Stimulated activated CD8-positive, alpha-beta memory T cell treated with anti-CD3 and anti-CD28 coated beads, Interleukin-4, amount 100 ng/mL, for 1 hour (primary cell): Measurements from ENCODE around the gene UBB.

Source experiments
- DNase-seq, 2 donors: peaks; one replicate each; pipeline ENCODE4 v3.0.0-alpha.2; 2020; ENCODE audit warnings: low read depth in 2 of 2, low spot score in 1 of 2

UBB gene

DNA sequence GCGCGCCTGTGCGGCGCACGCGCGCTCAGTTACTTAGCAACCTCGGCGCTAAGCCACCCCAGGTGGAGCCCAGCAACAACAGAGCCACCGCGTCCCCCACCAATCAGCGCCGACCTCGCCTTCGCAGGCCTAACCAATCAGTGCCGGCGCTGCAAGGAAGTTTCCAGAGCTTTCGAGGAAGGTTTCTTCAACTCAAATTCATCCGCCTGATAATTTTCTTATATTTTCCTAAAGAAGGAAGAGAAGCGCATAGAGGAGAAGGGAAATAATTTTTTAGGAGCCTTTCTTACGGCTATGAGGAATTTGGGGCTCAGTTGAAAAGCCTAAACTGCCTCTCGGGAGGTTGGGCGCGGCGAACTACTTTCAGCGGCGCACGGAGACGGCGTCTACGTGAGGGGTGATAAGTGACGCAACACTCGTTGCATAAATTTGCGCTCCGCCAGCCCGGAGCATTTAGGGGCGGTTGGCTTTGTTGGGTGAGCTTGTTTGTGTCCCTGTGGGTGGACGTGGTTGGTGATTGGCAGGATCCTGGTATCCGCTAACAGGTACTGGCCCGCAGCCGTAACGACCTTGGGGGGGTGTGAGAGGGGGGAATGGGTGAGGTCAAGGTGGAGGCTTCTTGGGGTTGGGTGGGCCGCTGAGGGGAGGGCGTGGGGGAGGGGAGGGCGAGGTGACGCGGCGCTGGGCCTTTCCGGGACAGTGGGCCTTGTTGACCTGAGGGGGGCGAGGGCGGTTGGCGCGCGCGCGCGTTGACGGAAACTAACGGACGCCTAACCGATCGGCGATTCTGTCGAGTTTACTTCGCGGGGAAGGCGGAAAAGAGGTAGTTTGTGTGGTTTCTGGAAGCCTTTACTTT is at the start of gene UBB:
Gene UBB, plus strand, starts transcription at position 452 of the 856 bp plus-strand sequence. CDS start 817 bp downstream, outside the sequence.
- DNase-seq: peak; percentile 81 to 92

DNA sequence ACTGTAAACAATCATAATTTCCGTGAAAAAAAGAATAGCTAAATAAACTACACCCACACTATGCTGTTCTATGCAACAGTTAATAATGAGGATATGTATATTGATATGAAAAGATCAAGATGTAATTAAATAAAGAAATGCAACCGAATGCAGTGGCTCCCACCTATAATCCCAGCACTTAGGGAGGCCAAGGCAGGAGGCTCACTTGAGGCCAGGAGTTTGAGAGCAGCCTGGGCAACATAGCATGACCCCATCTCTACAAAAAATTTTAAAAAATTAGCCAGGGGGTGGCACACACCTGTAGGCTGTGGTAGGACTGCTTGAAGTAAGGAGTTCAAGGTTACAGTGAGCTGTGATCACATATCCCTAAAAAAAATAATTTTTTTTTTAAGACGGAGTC is 42.5 kb upstream of the UBB start:
- no peak for DNase-seq

DNA sequence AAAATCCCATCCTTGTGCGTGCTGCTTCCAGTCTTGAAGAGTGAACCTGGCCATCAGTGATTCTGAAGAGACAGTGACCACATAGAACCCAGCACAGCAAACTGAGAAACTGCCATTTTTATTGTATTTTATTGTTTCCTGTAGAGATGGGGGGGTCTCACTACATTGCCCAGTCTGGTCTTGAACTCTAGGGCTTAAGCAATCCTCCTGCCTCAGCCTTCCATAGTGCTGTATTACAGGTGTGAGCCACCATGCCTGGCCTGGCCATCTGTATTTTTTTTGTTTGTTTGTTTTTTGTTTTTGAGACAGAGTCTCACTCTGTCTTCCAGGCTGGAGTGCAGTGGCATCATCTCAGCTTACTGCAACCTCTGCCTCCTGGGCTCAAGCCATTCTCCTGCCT is 41.5 kb upstream of the UBB start:
- no peak for DNase-seq

DNA sequence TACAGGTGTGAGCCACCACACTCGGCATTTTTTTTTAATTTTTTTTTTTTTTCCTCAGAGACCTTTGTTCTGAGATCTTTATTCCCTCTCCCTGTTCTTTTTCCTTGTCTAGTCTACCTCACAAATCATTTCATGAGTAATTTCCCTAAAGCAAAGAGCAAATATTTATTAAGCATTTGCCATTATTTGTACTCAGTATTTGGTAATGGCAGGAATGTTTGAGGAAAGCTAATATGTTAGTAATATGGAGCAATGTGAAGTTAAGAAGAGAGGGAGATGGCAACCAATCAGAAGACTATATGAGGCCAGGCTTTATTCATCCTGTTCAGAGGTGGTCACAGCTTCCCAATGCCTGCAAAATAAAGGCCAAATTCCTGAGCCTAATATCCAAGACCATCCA is 40.9 kb upstream of the UBB start:
- DNase-seq: no peak

DNA sequence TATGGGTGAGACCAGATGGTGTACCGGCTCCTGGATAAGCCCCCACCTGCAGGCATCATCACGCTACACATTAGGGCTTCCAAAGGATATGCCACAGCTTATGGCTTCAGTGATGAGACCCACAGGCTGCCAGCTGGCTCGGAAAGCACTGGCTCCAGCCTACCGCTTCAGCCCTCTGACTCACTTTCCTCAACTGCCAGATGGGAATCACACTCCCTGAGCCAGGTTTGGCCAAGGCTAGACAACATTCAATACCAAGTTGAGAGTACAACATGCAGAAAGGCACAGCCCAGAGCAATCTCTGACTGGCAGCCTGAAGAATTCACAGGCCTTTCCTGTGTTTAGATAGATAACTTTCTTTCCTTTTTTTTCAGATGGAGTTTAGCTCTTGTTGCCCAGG is 37.9 kb upstream of the UBB start:
- DNase-seq: no peak

DNA sequence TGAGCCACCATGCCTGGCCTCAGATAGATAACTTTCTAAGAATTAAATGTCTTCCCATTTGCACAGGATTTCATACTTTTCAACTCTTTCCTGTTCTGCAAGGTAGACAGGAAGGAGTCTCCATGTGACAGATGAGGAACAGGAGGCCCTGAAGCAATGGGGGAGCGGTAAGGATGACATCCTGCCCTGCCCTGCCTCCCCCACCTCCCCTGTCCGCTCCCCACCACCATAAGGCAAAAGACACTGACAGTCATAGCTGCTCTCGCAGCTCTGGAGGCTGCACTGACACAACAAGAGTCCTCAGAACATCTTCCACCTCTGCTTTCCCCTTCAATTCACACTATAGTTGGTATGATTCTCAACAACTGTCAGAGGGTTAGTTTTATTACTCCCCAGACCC is 37.3 kb upstream of the UBB start:
- DNase-seq: no peak

DNA sequence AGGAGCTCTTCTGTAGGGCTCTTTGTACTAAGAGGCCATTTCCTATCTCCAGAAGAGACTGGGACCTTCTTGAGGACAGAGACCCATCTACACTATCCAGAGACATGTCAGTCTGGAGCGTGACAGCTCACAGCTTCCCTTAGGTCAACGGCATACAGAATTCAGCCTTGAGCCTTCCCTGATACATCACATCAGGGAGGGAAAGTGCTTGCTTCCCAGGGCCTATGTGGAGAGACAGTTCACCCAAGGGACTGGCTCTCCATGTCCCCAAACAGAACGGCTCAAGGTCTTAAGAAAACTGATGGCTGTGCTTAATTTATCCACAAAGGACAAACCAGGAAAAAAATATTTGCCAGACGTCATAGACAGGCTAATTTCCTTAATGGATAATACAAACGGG is 35.3 kb upstream of the UBB start:
- DNase-seq: no peak

DNA sequence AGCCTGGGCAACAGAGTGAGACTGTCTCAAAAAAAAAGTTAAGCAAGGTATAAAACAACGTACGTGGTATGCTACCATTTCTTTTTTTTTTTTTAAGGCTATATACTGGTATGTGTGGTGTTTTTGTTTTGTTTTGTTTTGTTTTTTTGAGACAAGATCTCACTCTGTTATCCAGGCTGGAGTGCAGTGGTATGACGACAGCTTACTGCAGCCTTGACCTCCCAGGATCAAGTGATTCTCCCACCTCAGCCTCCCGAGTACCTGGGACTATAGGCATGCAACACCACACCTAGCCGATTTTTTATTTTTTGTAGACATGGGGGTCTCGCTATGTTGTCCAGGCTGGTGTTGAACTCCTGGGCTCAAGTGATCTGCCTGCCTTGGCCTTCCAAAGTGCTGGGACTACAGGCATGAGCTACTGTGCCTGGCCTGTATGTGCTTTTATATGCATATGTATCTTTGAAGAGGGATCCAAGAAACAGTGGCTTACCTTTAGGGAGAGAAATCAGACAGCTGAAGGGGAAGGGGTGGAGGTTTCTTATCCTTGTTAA is 34.1 kb upstream of the UBB start:
- no peak for DNase-seq

DNA sequence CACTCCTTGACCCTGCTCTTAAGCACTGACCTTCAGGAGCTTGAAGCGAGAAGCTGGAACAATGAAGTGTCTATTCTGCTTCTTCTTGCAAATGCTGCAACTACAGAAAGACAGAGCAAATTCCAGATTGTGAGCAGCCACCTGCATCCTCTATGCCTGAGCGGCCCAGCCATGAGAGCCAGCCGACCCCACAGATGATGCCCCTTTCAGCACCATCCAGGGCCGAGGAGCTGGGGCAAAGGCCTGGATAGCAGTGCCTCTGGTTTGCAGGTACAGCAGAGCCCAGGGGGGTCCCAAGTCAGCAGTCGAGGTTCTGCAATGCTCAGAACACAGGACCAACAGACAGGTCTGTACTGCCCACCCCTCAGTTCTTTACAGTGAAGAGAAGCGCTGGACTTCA is 32.3 kb upstream of the UBB start:
- no peak for DNase-seq

DNA sequence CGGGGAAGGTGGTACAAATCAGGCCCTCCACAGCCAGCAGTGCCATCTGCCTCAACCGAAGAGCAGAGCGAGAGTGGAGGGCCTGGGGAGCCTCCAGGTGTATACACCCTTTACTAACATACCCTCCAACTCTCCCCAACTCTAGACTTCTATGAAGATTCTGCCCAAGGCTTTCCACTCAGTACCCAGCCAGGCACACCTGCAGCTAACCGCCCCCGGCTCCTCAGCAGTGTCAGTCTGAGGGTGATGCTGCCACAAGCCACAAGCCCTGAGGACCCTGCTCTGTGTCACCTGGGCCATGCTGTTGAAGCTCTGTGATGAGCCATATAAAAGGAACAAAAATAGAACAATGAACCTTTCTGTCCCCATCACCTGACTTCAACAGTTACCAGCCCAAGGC is 31.5 kb upstream of the UBB start:
- DNase-seq: no peak

DNA sequence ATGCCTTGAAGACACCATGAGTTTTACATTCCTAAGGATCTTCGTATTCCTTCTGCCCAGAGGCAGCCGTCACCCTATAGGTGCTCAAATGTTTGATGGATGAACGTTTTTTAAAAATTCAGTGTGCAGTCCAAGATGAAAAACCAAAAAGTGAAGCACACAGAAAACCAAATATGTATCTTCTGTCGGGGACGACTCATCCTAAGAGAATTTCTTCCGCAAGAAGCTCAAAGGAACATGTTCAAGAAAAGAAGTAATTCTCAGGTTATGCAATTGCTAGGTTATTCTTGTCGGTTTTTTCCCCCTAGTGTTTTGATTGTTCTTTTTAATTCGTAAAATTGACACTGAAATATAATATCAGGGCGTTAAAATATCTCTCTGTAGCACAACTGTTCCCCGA is 29.1 kb upstream of the UBB start:
- no peak for DNase-seq

DNA sequence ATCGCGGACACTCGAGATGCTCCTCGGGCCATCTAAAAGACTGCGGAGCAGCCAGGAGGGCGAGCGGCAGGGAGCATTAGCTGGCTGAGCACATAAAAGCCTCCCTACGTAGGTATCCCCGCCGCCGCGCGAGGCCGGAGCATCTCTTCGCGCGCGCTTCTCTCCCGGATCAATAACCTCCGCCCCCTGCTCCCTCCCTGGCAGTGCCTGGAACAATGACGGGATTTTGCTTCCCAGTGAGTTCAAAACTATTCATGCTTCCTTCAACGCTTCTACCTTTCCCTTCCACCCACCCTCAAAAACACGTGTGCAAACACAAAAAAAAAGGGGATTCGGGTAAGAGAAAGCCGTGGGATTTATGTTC is 28.6 kb upstream of the UBB start:
- DNase-seq: no peak

DNA sequence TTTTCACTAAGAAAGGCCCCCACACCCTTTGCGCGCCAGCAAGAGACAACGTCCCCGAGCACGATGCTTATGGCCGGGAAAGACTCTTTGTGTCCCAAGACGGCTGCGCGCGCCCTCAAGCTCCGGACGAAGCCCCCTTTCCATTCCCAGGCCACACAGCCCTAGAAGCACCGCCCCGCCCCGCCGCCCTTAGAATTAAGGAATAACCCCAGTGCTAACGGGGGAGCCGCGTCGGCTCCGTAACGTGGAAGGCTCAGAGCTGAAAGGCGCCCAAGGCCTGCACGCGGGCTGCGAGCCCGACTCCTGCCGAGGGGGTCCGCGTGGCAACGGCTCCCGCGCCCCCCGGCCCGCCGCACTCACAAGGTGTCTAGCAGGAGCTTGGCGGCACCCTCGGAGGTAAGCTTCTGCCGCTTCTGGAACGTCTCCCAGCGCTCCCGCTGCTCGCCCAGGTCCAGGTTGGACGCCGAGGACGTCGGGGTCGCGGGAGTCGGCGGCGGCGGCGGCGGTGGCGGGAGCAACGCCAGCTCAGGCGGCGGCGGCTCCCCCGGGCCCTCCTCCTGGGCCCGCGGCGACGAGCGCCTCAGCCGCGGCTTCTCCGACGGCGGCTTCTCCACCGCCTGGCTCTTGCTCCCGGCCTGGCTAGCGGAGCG is 28.1 kb upstream of the UBB start:
- peak in 1 of 2 donors; percentile 4 for DNase-seq

DNA sequence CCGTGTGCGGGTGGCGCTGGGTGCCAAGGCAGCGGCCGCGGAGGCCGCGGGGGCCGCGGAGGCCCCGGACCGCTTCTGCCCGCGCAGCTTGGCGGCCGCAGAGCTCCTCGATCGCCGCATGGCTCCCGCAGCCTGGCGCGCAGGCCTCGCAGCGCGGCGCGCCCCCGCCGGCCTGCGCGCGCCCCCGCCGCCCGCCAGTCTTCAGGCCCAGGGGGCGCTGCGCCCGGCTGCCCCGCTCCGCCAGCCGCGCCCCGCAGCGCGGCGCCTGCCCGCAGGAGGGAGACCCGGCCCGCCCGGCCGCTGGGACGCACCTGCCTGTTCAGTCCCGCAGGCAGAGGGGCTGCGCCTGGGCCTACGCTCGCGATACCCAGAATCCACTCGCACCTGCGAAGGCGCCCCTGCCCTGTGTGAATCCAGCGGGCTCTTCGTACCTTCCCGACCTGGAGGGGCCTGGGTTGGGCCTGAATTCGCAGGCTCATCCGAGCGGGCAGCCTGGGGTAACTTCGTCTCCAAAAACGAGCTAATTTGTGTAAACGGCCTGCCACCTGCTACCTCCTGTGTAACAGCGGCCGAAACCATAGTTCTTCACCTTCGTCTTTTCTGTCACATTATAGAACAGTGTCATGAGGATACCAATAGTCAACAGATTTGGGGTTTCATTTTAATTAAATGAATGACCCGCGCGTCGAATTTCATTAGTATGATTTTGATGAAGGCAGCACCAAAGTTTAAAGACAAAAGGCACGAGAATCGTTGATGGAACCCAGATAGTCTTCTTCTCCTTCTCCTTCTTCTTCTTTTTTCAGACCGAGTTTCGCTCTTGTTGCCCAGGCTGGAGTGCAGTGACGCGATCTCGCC is 27.3 kb upstream of the UBB start, which contains the start of gene CENPV:
Gene CENPV, minus strand, starts transcription at position 153 of the 858 bp plus-strand sequence. Its CDS starts 33 bp downstream, at position 120.
- peak; percentile 15 to 33 for DNase-seq

DNA sequence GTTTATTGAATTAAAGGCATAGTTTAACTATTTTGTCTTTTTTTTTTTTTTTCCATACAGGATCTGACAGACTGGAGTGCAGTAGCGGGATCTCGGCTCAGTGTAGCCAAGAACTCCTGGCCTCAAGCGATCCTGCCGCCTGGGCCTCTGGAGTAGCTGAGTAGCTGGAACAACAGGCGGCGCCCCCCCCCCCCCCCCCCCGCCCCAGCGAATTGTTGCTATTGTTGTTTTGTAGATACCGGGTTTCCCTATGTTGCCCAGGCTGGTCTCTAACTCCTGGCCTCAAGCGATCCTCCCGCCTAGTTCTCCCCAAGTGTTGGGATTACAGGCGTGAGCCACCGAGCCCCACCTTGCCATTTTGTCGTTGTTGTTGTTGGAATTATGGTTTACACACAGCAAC is 26.3 kb upstream of the UBB start:
- DNase-seq: no peak

DNA sequence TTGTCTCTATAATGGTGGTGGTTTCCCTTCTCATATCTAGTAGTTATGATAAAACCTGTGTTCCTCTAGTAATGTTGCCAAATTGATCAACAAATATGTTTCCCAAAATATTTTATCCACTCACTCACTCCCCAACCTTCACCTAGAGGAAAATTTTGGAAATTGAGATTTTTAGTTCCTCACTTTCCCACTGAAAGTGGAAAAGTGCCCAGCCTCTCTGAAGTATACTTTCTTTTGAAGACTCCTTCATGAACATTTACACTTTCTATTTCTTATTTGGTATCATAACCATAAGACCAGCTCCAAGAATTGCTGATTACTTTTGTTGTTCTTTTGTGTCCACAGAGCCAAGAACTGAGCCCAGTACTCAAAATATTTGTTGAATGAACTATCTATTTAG is 22.5 kb upstream of the UBB start:
- DNase-seq: no peak

DNA sequence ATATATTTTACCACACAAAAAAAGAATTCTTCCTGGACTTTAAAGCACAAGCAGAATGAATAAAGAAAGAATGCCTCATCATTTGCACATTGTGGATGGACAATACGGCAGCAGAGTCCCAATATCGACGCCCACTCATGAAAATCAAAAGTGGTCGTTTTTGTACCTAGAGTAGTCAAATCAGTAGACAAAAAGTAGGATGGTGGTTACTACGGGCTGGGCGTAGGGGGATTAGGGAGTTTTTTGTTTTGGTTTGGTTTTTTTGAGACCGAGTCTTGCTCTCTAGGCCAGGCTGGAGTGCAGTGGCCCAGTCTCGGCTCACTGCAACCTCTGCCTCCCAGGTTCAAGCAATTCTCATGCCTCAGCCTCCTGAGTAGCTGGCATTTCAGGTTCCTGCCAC is 19.0 kb upstream of the UBB start:
- no peak for DNase-seq

DNA sequence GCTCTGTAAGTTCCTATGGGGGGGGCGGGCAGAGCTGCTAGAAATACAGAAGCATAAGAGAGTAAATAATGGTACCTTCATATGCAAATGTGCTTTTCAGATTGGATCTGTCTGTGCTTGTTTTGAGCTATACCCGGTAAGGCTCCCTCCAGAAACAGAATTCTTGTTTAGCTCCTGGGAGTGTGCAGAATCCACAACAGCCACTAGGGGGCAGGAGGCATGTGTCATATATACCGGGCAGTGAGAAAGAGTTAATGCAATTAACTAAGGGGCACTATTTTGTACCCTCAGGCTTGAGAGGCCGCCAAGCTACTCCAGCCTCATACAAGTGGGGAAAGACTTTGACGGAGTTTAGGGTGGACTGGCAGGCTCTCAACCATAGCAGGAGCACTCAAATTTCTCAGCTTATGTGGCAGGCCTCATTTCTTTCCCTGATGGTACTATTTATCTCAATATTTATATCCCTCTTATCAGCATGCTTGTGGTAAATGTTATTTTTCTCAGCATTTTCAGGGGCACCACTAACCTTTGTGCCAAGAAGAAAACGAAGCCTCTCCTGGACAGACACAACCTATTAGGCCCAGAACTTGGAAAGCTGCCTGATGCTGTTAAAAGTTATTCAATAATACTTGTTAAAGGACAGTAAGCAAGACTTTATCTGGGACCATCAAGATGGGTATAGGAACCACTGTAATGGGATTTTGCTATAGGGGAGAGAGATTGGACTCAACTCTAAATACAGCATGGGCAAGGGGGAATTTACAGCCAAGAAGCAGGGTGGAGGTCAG is 16.9 kb upstream of the UBB start:
- DNase-seq: peak; percentile 47 to 55

DNA sequence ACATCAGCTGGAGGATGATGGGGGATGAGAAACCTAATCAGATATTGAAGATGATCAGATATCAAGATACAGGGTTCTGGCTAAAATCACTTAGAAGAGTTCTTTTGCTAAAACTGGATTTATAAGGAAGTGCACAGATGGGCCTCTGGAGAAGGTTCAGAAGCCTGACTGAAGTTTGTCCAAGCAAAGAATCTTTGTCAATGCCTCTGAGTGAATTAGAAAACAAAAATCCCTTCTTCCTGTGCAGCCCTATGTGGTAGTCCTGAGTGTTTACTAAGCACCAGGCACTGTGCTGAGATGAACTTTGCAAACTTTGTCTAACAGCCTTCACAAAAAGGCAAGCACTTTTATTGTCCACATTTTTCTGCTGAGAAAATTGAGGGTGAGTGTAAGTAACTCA is 16.3 kb upstream of the UBB start:
- no peak for DNase-seq

DNA sequence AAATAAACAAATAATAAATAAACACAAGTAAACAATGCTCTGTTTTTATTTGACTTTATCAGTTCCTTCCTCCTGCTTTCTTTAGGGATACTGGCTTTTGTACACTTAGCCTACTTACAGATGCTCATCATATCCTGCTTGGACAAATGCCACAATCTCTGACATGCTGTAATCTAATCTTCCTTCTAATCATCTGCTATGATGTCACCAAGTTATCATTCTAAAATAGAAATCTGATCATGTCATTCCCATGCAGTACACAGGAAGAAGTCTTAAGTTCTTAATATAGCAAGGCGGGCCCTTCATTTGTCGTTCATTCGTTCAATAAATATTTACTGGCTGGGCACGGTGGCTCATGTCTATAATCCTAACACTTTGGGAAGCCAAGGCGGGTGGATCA is 9.1 kb upstream of the UBB start:
- no peak for DNase-seq
